DOHH2 (cell line): ENCODE data around the gene RTF2.
A peak's percentile ranks its signal among the peaks of the same experiment; 100 is the strongest.
"Not testable (repeated sequence)": the region's sequence is repeated elsewhere in the genome, so short reads cannot be mapped to it uniquely, and the experiment has no call there.

Source experiments
- H3F3A ChIP-seq: fragments of 200-600 bp; sonication (generic), shearing (Covaris generic); 2 replicates; pipeline ENCODE4 v1.6.0; 2016; ENCODE audit warnings: antibody characterized with exemption, mild to moderate bottlenecking; ENCODE audit not compliant: control insufficient read depth, insufficient read depth
- H3K27ac ChIP-seq: fragments of 200-600 bp; sonication (generic); 2 replicates; pipeline ENCODE4 v1.5.1; 2014; ENCODE audit warnings: low read depth, mild to moderate bottlenecking, low read length, moderate library complexity
- H3K27me3 ChIP-seq: fragments of 200-600 bp; sonication (generic); 2 replicates; pipeline ENCODE4 v1.6.1; 2014; ENCODE audit warnings: mild to moderate bottlenecking, low read length, mixed read lengths; ENCODE audit not compliant: control insufficient read depth
- H3K36me3 ChIP-seq: fragments of 200-600 bp; sonication (generic); 2 replicates; pipeline ENCODE4 v1.6.1; 2014; ENCODE audit warnings: mild to moderate bottlenecking, low read length, moderate library complexity, mixed read lengths; ENCODE audit not compliant: control insufficient read depth
- H3K4me1 ChIP-seq: fragments of 200-600 bp; sonication (generic); 2 replicates; pipeline ENCODE4 v1.6.1; 2014; ENCODE audit warnings: mild to moderate bottlenecking, low read length, mixed read lengths; ENCODE audit not compliant: control insufficient read depth
- H3K4me2 ChIP-seq: fragments of 200-600 bp; sonication (generic); 2 replicates; pipeline ENCODE4 v1.6.0; 2014; ENCODE audit warnings: mild to moderate bottlenecking, low read length, moderate library complexity
- H3K4me3 ChIP-seq: fragments of 200-600 bp; sonication (generic); 2 replicates; pipeline ENCODE4 v1.5.1; 2014; ENCODE audit warnings: mild to moderate bottlenecking, low read length, mixed read lengths
- H3K79me2 ChIP-seq: fragments of 200-600 bp; sonication (generic); 2 replicates; pipeline ENCODE4 v1.6.1; 2014; ENCODE audit warnings: mild to moderate bottlenecking, low read length, mixed read lengths; ENCODE audit not compliant: control insufficient read depth
- H3K9me2 ChIP-seq: fragments of 200-600 bp; sonication (generic); replicated peaks from 2 replicates; pipeline ENCODE4 v1.6.1; 2014; ENCODE audit warnings: mild to moderate bottlenecking, low read length, mixed read lengths; ENCODE audit not compliant: control insufficient read depth
- H3K9me3 ChIP-seq: fragments of 200-600 bp; sonication (generic); 2 replicates; pipeline ENCODE4 v1.6.1; 2014; ENCODE audit warnings: antibody characterized with exemption, low read length, mixed read lengths; ENCODE audit not compliant: control insufficient read depth, insufficient read depth
- H4K20me1 ChIP-seq: fragments of 200-600 bp; sonication (generic); 2 replicates; pipeline ENCODE4 v1.6.0; 2014; ENCODE audit warnings: low read depth, mild to moderate bottlenecking, antibody characterized with exemption, low read length, moderate library complexity; ENCODE audit not compliant: control insufficient read depth, insufficient read depth
- EZH2phosphoT487 ChIP-seq: fragments of 200-600 bp; sonication (generic); IDR thresholded peaks from 2 replicates; pipeline ENCODE4 v1.6.1; 2017; ENCODE audit warnings: borderline replicate concordance, mild to moderate bottlenecking, antibody characterized with exemption, low read length, moderate library complexity, mixed read lengths
- TF ChIP-seq, protein P1 (sequence below): fragments of 200-600 bp; sonication (generic); IDR thresholded peaks from one replicate; pipeline ENCODE4 v1.5.1; 2014; ENCODE audit warnings: antibody characterized with exemption, mild to moderate bottlenecking, low read depth, low read length; ENCODE audit not compliant: poor library complexity, severe bottlenecking

Gene RTF2

DNA sequence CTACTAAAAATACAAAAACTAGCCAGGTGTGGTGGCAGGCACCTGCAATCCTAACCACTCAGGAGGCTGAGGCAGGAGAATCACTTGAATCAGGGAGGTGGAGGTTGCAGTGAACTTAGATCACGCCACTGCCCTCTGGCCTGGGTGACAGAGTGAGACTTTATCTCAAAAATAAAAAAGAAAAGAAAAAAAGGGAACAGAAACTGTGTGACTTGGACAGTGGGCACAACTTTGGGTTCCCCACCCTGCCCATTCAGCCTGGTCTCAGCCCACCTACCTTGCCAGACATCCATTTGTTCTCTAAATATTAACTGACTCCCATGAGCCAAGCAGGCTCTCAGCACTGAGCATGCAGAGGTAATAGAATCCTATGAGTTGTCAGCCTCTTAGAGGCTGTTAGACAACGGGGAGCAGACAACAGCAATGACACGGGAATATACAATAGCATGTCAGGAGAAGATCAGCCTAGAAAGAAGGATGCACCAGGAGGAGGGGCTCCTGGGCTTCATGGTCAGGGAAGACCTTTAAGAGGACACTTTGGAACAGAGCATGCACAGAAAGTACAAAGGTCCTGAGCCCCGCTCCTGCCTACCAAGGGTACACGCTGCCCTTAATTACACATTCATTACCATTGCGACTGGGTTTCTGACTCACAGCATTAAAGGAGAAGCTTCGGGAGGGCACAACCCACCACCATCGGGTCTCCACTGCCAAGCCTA lies 84.6 kb downstream of the RTF2 start:
- Histone ChIP-seq H3K4me3 (no peak overlapping the region), H4K20me1 (no peaks in the 10 kb centered on the region), H3K27me3 (no peaks in the 10 kb centered on the region), H3K36me3 (no peaks in the 10 kb centered on the region), H3K27ac (no peak overlapping the region), H3K79me2 (no peaks in the 10 kb centered on the region), H3K4me2 (no peak overlapping the region), H3F3A (no peaks in the 10 kb centered on the region), H3K9me2 (no peaks in the 10 kb centered on the region), H3K4me1 (peaks cover 16% of the 10 kb centered on the region), H3K9me3 (no peaks in the 10 kb centered on the region)
- TF ChIP-seq EZH2phosphoT487, result no peak
- TF ChIP-seq, protein P1, sequence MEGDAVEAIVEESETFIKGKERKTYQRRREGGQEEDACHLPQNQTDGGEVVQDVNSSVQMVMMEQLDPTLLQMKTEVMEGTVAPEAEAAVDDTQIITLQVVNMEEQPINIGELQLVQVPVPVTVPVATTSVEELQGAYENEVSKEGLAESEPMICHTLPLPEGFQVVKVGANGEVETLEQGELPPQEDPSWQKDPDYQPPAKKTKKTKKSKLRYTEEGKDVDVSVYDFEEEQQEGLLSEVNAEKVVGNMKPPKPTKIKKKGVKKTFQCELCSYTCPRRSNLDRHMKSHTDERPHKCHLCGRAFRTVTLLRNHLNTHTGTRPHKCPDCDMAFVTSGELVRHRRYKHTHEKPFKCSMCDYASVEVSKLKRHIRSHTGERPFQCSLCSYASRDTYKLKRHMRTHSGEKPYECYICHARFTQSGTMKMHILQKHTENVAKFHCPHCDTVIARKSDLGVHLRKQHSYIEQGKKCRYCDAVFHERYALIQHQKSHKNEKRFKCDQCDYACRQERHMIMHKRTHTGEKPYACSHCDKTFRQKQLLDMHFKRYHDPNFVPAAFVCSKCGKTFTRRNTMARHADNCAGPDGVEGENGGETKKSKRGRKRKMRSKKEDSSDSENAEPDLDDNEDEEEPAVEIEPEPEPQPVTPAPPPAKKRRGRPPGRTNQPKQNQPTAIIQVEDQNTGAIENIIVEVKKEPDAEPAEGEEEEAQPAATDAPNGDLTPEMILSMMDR, result no peak

DNA sequence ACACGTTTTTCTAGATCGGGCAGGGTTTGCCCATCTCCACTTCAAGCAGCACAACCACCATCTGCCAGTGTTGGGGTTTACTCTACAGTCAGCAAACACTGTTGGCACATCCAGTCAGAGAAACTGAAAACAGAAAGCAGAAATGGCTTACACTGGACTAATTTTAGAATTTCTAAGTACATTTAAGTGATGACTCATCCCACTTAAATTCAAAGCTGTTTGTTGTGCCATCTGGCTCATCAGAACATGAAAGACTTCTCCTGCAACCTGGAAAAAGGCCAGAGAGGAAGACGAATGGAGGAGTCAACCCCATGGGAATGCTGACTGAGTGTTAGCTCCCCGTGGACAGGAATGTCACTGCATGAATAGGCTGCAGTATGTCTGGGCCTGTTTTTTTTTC lies 86.4 kb downstream of the RTF2 start:
- Histone ChIP-seq H3K27ac (no peak overlapping the region), H3K36me3 (no peaks in the 10 kb centered on the region), H3K4me2 (peak overlapping the region; percentile 28), H3K79me2 (no peaks in the 10 kb centered on the region), H3K9me2 (no peaks in the 10 kb centered on the region), H3K27me3 (no peaks in the 10 kb centered on the region), H3K4me1 (peaks cover 16% of the 10 kb centered on the region), H4K20me1 (no peaks in the 10 kb centered on the region), H3K9me3 (no peaks in the 10 kb centered on the region), H3F3A (no peaks in the 10 kb centered on the region), H3K4me3 (no peak overlapping the region)
- no peak for TF ChIP-seq EZH2phosphoT487
- TF ChIP-seq, protein P1, result no peak

DNA sequence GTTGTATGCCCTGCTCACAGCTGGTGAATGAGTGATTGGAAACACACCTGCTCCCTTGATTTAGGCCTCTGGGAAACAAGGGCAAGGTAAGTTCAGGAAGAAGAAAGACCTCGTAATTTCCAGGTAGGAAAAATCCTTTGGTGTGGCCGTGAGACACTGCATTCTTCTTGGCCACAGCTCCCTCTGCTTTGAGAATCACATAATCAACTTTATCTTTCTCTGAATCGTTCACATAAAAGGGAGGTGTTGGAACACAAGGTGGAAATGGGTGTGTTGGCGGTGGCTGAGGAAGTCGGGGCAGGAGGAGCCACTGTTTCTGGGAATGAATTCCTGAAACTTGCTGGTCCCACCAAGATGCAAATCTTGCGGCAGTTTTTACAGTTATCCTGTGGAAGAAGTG lies 90.5 kb downstream of the RTF2 start:
- TF ChIP-seq EZH2phosphoT487, result no peak
- TF ChIP-seq, protein P1, result no peak
- Histone ChIP-seq H3K36me3 (no peaks in the 10 kb centered on the region), H3F3A (no peaks in the 10 kb centered on the region), H3K4me1 (peaks cover 13% of the 10 kb centered on the region), H3K4me2 (no peak overlapping the region), H3K79me2 (no peaks in the 10 kb centered on the region), H3K9me3 (no peaks in the 10 kb centered on the region), H3K4me3 (no peak overlapping the region), H4K20me1 (no peaks in the 10 kb centered on the region), H3K9me2 (no peaks in the 10 kb centered on the region), H3K27ac (no peak overlapping the region), H3K27me3 (no peaks in the 10 kb centered on the region)

DNA sequence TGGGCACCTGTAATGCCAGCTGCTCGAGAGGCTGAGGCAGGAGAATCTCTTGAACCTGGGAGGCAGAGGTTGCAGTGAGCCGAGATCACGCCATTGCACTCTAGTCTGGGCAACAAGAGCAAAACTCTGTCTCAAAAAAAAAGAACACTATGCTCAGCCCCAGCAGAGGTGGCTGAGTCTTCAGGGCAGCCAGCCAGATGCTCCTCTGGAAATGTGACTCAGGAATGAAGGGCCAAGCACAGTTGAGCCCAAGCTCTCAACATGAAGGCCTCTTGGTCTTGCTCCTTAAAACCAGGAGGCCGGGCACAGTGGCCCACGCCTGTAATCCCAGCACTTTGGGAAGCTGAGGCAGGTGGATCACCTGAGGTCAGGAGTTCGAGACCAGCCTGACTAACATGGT lies 96.1 kb downstream of the RTF2 start:
- not testable (repeated sequence) for H3K4me2 ChIP-seq, H3K27me3 ChIP-seq, H3K36me3 ChIP-seq, H3K27ac ChIP-seq, H3K9me3 ChIP-seq, H3K4me1 ChIP-seq, H3K9me2 ChIP-seq, H3F3A ChIP-seq, H4K20me1 ChIP-seq, H3K79me2 ChIP-seq, H3K4me3 ChIP-seq
